GM18505 (cell line): ENCODE results near the gene NUDT4.
"Not testable (repeated sequence)": the region's sequence is repeated elsewhere in the genome, so short reads cannot be mapped to it uniquely, and the experiment has no call there.

Experiments
- ATAC-seq: cut with Tn5 transposase; IDR thresholded peaks from one replicate; pipeline ENCODE4 v1.9.1; 2021; ENCODE audit not compliant: unreplicated experiment
- POLR2A ChIP-seq: IDR thresholded peaks from 4 replicates; pipeline ENCODE4 v1.6.1; 2011; ENCODE audit warnings: borderline replicate concordance; ENCODE audit not compliant: insufficient read depth, insufficient read length; ENCODE audit errors: extremely low read depth

The NUDT4 gene

DNA sequence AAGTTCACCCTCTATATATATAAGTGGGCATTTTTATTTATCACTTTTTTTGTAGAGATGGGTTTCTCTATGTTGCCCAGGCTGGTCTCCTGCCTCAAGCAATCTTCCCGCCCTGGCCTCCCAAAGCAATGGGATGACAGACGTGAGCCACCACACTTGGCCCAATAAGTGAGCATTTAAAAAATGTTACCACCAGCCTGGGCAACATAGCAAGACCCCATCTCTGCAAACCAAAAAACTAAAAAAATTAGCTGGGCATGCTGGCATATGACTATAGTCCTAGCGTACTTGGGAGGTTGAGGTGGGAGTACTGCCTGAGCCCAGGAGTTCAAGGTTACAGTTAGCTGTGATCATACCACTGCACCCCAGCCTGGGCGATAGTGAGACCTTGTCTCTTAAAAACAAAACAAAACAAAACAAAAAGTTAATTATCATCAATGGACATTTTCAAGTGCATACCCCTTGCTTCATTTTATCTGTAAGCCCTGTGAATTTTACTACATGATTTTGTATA is 40.3 kb downstream of the NUDT4 start:
- no peak for ATAC-seq

DNA sequence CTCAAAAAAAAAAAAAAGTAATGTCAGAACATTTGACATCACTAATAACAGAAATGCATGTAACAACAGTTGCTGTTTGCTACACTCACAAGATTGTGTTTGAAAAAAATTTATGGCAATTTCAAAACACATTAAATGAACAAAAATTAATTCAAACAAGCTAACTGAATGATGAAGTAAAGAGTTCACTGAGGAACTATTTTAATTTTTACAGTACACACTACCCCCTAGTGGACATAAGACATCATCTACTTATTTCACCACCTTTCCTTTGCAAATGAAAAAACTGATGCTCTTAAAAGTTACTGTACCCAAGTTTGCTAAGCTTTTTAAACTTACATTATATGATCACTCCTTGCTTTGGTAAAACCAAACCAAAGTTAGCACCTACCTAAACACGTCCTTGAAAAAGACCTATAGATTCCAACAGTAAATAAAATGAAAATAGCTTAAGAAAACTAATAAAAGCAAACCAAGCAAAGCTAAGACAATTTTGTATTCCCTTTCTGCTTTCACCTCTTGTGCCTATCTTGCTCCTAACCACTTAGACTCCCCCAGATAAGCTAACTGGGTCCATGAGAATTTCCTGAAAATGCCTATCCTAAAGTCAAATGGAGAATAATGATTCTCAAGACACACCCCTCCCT is 41.8 kb downstream of the NUDT4 start:
- no peak for ATAC-seq
- no peak for TF ChIP-seq POLR2A

More for the DNA sequence above, 40.3 kb downstream of the NUDT4 start:
- TF ChIP-seq POLR2A: no peak

DNA sequence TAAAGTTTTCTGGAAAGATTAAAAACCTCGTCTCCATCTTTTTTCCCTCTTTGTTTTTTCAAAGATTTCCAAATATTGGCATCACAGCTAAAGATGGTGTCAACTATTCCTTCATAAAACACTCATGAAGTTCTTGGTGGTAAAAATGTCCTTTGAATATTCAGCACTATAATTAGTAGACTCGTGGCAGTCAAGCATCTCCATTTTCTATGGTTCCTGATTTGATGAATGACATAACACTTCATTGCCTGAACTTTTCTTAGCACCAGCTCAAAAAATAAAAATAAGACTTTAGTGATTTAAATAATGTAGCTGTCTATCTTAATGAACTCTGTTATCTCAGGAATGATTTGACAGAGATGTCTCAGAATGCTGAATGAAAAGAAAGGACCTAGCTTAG is 44.3 kb downstream of the NUDT4 start:
- TF ChIP-seq POLR2A: no peak
- ATAC-seq: no peak

DNA sequence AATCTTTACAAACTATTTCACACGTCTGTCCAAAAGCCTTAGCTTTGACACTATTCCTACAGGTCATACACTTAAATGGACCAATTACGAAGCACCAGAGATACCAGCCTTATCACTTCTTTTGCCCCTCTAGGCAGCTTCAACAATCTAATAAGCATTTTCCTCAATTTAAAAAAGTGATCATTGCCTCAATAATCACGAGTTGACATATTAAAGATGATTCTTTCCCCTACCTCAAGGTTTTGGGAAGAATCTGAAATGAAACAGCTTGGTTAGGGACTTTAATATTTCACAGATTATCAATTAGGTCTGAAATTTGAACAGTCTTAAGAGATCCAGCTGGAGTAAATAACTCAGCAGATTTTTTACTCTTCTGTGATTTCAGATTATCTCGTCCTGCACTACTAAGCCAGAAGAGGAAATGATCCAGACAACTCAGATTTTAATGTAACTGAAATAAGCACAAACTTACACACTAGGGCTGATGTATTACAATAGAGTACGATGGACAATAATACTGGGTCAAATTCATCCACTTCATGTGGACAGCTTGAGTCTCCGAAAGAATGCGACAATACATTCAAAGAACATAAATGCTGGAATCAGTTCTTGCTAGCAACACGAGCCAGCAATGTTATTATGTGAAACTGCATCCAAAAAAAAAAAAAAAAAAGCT is 48.1 kb downstream of the NUDT4 start:
- no peak for ATAC-seq
- TF ChIP-seq POLR2A: no peak

DNA sequence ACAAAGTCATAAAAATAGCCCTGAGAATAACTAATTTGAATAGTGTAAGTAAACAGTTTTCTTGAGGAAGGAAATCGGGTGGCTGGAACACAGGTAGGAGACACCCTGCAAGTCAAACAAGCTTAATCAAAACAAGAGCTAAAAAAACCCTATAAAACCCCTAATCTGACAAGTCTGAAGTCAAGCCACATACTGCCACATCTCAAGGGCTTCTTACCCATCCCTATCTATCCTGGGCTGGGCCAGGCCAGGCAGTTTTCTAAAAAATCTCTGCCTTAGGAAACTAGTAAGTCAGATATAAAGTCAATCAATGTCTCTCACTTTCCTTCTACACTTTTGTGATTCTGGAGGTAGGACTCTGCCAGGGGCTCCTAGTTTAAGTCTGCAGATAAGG is 48.7 kb downstream of the NUDT4 start:
- no peak for TF ChIP-seq POLR2A
- ATAC-seq: no peak

DNA sequence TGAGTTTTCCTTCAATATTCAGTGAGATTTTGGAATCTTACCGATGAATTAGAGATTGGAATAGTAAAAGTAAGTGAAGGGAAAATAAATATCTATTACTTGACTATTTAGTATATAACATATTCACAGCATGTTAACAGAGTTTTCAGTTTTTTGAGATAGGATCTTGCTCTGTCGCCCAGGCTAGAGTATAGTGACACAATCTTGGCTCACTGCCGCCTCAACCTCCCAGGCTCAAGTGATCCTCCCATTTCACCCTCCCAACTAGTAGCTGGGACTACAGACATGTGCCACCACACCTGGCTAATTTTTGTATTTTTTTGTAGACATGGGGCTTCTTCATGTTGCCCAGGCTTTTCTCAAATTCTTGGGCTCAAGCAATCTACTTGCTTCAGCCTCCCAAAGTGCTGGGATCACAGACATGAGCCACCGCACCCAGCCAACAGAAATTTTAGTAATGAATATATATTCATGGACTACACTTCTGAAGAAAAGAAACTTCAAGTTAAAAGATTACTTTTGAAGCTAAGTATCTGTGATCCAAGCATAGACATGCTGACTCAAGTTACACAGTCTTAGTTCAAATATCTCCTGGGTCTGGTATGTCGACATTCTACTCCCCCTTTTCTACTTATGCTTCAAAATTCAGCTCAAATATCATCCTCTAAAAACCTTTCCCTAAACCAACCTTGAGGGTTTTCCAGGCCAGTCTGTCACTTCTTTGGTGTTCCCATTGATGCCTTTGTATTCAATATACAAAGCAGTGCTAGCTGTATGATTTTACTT is 50.2 kb downstream of the NUDT4 start:
- TF ChIP-seq POLR2A: no peak
- ATAC-seq: no peak

DNA sequence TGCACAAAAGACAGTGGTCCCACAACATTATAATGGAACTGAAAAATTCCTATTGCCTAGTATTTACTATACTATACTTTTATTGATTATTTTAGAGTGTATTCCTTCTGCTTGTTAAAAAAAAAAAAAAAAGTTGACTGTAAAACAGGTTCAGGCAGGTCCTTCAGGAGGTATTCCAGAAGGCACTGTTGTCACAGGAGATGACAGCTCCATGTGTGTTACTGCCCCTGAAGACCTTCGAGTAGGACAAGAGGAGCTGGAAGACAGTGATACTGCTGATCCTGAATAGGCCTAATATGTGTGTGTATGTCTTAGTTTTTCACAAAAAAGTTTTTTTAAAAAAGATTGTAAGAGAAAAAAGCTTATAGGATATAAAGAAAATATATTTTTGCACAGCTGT is 51.7 kb downstream of the NUDT4 start:
- no peak for ATAC-seq
- no peak for TF ChIP-seq POLR2A

DNA sequence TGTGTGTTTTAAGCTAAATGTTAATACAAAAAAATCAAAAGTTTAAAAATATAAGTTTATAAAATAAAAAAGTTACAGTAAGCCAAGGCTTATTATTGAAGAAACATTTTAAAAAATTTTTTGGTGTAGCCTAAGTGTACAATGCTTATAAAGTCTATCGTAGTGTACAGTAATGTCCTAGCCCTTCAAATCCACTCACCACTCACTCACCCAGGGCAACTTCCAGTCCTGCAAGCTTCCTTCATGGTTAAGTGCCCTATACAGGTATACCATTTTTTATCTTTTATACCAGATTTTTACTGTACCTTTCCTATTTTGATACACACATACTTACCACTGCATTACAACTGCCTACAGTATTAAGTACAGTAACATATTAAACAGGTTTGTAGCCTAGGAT is 52.1 kb downstream of the NUDT4 start:
- no peak for TF ChIP-seq POLR2A
- ATAC-seq: no peak

DNA sequence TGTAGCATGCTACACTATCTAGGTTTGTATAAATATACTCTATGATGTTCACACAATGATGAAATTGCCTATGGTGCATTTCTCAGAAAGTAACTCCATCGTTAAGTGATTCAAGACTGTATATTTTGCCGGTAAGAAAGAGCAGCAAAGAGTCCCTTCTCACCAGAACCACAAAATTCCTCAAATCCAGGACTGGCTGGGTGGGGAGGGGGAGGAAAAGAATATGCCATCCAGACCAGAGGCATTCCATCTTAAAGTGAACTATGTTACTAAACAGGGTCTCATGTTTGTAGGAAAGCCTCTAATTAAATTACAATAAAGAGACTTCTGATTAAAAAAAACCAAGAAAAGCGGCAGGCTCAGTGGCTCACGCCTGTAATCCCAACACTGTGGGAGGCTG is 52.6 kb downstream of the NUDT4 start:
- no peak for TF ChIP-seq POLR2A
- ATAC-seq: no peak

DNA sequence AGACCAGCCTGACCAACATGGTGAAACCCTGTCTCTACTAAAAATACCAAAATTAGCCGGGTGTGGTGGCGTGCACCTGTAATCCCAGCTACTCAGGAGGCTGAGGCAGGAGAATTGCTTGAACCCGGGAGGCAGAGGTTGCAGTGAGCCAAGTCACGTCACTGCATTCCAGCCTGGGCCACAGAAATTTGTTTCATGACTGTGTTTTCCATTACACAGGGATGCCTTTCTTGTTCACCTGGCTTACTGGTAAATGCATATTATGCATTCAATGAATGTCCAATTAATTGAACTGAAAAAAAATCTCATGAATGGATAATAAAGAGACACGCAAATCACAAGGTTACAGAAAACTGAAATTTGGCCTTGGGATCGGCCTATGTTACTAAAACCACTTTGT is 54.3 kb downstream of the NUDT4 start:
- not testable (repeated sequence) for ATAC-seq

DNA sequence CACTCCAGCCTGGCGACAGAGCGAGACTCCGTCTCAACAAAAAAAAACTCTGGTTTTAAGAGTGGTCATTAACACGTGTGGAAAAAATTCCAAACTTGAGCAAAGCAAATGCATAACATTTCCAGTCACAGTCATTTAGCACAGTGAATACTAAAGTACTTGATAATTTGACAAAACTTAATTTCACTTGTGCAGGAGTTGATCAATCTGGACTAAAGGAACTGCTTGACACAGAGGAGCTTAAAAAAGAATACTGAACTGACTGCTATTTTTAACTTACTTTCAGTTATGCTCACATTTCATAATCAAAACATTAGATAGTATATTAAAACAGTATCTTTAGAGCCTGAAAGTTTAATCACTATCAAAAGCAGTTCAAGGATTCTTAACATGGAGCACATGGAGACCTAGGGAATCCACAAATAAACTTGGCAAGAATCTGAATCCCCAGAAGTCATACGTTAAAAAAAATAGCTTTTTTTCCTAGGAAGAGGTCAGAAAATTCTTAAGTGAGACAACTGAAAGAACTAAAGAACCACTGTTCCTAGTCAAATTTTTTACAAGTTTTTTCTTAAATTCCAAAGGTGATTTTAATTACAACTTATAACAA is 56.6 kb downstream of the NUDT4 start:
- no peak for TF ChIP-seq POLR2A
- ATAC-seq: no peak

DNA sequence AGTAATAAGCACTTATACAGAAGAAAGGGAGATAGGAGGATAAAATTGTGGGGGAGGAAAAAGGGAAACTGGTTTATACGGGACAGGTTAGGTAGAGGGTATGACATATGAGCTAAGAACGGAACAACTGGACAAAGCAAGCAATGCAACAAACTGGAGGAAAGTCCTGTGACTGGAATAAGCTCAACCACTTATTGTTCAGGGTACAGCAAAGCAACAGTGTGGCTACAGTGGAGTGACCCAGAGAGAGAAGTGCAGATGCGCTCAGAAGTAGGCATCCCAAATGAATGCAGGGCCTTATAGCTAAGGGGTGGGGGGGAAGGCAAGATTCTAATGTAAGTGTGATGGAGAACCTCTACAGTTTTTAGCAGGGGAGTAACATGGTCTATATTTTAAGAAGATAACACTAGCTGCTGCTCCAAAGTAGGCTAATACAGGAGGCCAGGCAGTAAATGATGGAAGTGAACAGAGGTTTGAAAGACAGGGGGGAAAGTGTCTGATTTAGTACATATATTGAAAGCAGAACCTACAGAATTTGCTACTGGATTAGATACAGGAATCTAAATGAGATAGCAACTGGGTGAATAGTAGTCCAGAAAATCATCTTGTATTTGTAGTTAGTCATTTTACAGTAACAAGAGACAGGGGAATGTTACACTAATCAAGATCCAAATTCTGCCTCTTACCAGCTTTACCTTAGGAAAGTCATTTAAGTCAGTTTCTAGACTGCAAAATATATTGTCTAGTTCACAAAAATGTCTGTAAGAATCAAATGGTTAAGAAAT is 60.7 kb downstream of the NUDT4 start:
- ATAC-seq: no peak
- no peak for TF ChIP-seq POLR2A

DNA sequence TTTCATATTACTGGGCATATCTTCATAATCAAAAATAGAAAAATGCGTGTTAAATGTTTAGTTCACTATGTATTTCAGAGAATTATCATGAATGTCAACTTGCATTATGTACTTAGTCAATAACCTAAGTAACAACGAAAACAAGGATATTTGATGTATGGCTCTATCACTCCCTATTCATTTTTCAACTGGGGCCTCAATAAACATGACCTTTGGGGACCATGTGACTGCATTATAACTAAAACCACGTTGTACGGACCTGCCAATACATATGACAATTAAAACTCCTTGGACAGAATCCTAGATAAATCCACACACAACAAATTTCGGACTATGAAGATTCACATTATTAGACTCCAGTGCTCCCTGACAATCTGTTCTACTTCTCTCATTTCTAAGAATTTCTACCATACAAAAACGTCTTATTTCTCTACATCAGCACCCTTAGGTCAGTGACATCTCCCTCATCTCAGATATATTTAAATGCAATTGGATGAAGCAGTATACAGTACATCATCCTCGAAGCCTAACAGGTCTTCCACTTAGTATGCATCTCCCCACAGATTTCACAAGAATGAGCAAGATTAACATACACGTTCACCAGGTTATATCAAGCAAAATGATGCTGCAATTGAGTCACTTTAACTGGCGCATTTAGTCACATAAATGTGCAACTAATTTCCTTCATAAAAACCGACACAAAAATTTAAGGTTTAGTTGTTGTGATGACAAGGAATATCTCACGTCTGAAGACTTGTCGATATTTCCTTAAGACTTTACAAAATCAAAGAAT is 62.5 kb downstream of the NUDT4 start:
- no peak for ATAC-seq
- no peak for TF ChIP-seq POLR2A
